Stomach (tissue), 4 donors: ENCODE measurements around the gene FHOD3.

Source experiments
- POLR2A ChIP-seq, 4 donors: fragments of 450-650 bp; IDR thresholded peaks; one replicate each; pipeline ENCODE4 v1.6.1; 2016; ENCODE audit warnings: antibody characterized with exemption in 4 of 4, control low read depth in 2 of 4, mild to moderate bottlenecking in 1 of 4, moderate library complexity in 1 of 4
- POLR2AphosphoS5 ChIP-seq, 3 donors: sonication (generic); formaldehyde crosslinking; IDR thresholded peaks; one replicate each; pipeline ENCODE4 v1.6.1; 2016; ENCODE audit warnings: antibody characterized with exemption in 3 of 3
- TF ChIP-seq, protein P1 (sequence below), 7 experiments: fragments of 450-650 bp in 4 of 7; fragments of 200-600 bp in 3 of 7; sonication (generic) in 3 of 7; IDR thresholded peaks; one replicate each; pipeline ENCODE4 v1.5.1; 2016 to 2019; ENCODE audit warnings: antibody characterized with exemption in 7 of 7, control low read depth in 2 of 7, mild to moderate bottlenecking in 1 of 7

GRCh38 chr18:36560187-36560586, 262.7 kb downstream of the FHOD3 start:
- TF ChIP-seq, protein P1, sequence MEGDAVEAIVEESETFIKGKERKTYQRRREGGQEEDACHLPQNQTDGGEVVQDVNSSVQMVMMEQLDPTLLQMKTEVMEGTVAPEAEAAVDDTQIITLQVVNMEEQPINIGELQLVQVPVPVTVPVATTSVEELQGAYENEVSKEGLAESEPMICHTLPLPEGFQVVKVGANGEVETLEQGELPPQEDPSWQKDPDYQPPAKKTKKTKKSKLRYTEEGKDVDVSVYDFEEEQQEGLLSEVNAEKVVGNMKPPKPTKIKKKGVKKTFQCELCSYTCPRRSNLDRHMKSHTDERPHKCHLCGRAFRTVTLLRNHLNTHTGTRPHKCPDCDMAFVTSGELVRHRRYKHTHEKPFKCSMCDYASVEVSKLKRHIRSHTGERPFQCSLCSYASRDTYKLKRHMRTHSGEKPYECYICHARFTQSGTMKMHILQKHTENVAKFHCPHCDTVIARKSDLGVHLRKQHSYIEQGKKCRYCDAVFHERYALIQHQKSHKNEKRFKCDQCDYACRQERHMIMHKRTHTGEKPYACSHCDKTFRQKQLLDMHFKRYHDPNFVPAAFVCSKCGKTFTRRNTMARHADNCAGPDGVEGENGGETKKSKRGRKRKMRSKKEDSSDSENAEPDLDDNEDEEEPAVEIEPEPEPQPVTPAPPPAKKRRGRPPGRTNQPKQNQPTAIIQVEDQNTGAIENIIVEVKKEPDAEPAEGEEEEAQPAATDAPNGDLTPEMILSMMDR (IDR thresholded peaks at IDR 0.05), result no peak
- no peak for TF ChIP-seq POLR2A (IDR thresholded peaks at IDR 0.05)
- no peak for TF ChIP-seq POLR2AphosphoS5 (IDR thresholded peaks at IDR 0.05)
